Neural crest cell (in vitro differentiated cells): ENCODE measurements around the gene ACSF3. TPM values are rescaled to one million over a fixed set of nuclear protein-coding genes. Genes with fewer than 3 reads are reported as not detected.

ENCODE experiments used
- DNase-seq: peaks from one replicate; pipeline ENCODE4 v3.0.0; 2021; ENCODE audit warnings: low read depth, mixed read lengths, low spot score
- H3K27ac Mint-ChIP-seq: one replicate; pipeline ENCODE4 v1.8.0; 2021; ENCODE audit warnings: mild to moderate bottlenecking, mixed read lengths; ENCODE audit not compliant: unreplicated experiment
- H3K27me3 Mint-ChIP-seq: 2 replicates; pipeline ENCODE4 v1.8.0; 2021; ENCODE audit warnings: low read depth, mild to moderate bottlenecking, mixed read lengths
- H3K36me3 Mint-ChIP-seq: 2 replicates; pipeline ENCODE4 v1.8.0; 2021; ENCODE audit warnings: low read depth, mild to moderate bottlenecking, mixed read lengths
- H3K4me1 Mint-ChIP-seq: 2 replicates; pipeline ENCODE4 v1.8.0; 2021; ENCODE audit warnings: mixed read lengths
- H3K4me3 Mint-ChIP-seq: one replicate; pipeline ENCODE4 v1.8.0; 2021; ENCODE audit warnings: mild to moderate bottlenecking, mixed read lengths
- H3K9me3 Mint-ChIP-seq: 2 replicates; pipeline ENCODE4 v1.8.0; 2021; ENCODE audit warnings: mixed read lengths
- total RNA-seq: library from RNA; stranded (reverse); gene quantifications from 2 replicates; pipeline ENCODE4 v1.2.1, GENCODE V29; 2021
- TF ChIP-seq, protein P1 (sequence below): fragments of 200-600 bp; sonication (generic); conservative IDR thresholded peaks from 2 replicates; pipeline ENCODE4 v1.5.0; 2021; ENCODE audit warnings: antibody characterized with exemption, mild to moderate bottlenecking

Gene ACSF3
- total RNA-seq, 1 donor from 2014 or later = 31.0 TPM

- DNase-seq = no peak
- TF ChIP-seq, protein P1, sequence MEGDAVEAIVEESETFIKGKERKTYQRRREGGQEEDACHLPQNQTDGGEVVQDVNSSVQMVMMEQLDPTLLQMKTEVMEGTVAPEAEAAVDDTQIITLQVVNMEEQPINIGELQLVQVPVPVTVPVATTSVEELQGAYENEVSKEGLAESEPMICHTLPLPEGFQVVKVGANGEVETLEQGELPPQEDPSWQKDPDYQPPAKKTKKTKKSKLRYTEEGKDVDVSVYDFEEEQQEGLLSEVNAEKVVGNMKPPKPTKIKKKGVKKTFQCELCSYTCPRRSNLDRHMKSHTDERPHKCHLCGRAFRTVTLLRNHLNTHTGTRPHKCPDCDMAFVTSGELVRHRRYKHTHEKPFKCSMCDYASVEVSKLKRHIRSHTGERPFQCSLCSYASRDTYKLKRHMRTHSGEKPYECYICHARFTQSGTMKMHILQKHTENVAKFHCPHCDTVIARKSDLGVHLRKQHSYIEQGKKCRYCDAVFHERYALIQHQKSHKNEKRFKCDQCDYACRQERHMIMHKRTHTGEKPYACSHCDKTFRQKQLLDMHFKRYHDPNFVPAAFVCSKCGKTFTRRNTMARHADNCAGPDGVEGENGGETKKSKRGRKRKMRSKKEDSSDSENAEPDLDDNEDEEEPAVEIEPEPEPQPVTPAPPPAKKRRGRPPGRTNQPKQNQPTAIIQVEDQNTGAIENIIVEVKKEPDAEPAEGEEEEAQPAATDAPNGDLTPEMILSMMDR = no peak
- H3K4me3 Mint-ChIP-seq = peak overlapping the region; percentile 9
- H3K27ac Mint-ChIP-seq = no peak overlapping the region
- peaks cover 12% of the 10 kb centered on the region for H3K9me3 Mint-ChIP-seq
- peaks cover 28% of the 10 kb centered on the region for H3K36me3 Mint-ChIP-seq
- H3K4me1 Mint-ChIP-seq = no peaks in the 10 kb centered on the region
- H3K27me3 Mint-ChIP-seq = no peaks in the 10 kb centered on the region
Measured at GRCh38 chr16:89146211-89147005, 52.8 kb downstream of the ACSF3 start.

GRCh38 chr16:89147085-89147817 lies 53.6 kb downstream of the ACSF3 start:
- Mint-ChIP-seq H3K27ac (no peak overlapping the region), H3K27me3 (no peaks in the 10 kb centered on the region), H3K9me3 (peaks cover 12% of the 10 kb centered on the region), H3K36me3 (peaks cover 30% of the 10 kb centered on the region), H3K4me3 (no peak overlapping the region), H3K4me1 (no peaks in the 10 kb centered on the region)
- TF ChIP-seq, protein P1 = no peak
- no peak for DNase-seq

DNA sequence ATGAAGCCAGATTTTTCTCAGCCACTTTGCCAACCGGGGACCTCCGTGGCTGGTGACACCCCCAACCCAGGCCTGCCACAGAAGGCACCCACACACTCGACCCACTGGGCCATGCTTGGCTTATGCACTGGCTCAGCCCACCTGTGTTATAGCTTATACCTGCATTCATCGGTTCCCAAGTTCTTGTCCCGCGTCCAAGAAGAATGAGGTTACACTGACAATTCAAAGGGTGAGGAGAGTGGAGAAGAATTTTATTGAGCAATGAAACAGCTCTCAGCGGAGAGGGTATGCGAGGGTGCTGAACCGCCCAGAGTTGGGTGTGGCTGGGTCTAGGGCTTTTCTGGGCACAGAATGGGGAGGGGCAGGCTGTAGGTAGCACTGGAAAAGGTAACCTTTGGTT lies 55.7 kb downstream of the ACSF3 start:
- peaks cover 12% of the 10 kb centered on the region for H3K9me3 Mint-ChIP-seq
- no peak overlapping the region for H3K27ac Mint-ChIP-seq
- no peak for DNase-seq
- no peaks in the 10 kb centered on the region for H3K27me3 Mint-ChIP-seq
- H3K36me3 Mint-ChIP-seq = peaks cover 30% of the 10 kb centered on the region
- peak overlapping the region; percentile 9 for H3K4me3 Mint-ChIP-seq
- H3K4me1 Mint-ChIP-seq = no peaks in the 10 kb centered on the region
- TF ChIP-seq, protein P1 = no peak

DNA sequence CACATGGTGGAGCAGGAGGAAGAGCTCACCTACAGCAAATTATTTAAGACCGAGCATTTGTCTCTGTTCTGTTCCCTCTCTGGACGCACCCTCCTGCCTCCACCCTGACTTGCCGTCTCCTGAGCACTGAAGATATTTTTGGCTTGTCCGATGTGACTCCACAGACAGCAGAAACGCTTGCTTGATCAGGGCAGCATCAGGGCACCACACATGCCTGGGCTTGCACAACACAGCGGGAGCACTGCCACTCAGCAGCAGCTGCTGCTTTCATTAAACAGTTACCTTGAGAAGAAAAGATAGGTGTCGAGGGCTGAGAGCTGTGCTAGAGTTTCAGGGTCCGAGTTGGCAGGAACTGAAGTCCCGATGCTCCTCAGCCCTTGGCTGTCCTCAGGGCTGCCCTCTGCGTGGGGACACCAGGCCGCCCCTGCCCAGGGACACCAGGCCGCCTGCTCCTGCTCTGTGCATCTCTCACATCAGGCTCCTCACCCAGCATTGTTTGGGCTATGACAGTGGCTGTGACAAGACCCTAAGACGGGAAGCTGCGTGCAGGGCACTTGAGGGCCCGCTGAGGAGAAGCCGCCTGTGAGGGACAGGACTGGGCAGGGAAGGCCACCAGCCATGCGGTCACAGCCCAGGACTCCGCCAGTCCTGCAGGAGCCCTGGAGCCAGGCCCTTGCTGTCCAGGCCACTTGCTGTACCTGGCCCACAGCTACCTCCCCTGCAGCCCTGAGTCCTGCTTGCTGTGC lies 56.6 kb downstream of the ACSF3 start:
- no peaks in the 10 kb centered on the region for H3K27me3 Mint-ChIP-seq
- no peak for DNase-seq
- H3K36me3 Mint-ChIP-seq = peaks cover 30% of the 10 kb centered on the region
- no peak overlapping the region for H3K27ac Mint-ChIP-seq
- peaks cover 2% of the 10 kb centered on the region for H3K4me1 Mint-ChIP-seq
- no peak overlapping the region for H3K4me3 Mint-ChIP-seq
- TF ChIP-seq, protein P1 = no peak
- H3K9me3 Mint-ChIP-seq = peaks cover 12% of the 10 kb centered on the region

DNA sequence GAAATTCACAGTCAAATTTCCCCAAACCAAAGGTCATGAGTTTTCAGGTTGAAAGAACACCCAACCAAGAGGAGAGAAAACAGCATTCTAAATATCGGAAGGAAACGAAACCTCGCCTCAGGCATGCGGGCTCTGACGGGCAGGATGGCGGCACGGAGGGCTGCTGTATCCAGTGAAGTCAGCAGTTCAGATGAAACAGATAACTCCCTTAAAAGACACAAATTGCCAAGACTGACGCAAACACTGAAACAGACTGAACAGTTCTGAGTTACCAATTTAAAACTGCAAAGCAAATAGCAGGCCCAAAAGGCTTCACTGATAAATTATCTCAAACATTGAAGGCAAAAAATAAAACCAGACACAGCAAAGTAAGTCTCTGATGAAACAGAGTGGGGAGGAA lies 57.3 kb downstream of the ACSF3 start:
- Mint-ChIP-seq H3K27ac (no peak overlapping the region), H3K9me3 (peaks cover 12% of the 10 kb centered on the region)

More for the DNA sequence above, 57.3 kb downstream of the ACSF3 start:
- H3K27me3 Mint-ChIP-seq = no peaks in the 10 kb centered on the region
- H3K4me1 Mint-ChIP-seq = peaks cover 9% of the 10 kb centered on the region
- H3K36me3 Mint-ChIP-seq = peaks cover 29% of the 10 kb centered on the region
- no peak overlapping the region for H3K4me3 Mint-ChIP-seq
- TF ChIP-seq, protein P1 = no peak
- no peak for DNase-seq
